Prostate gland (tissue), 2 donors: ENCODE results near the gene SMARCA4. TPM values are rescaled to one million over a fixed set of nuclear protein-coding genes. Genes with fewer than 3 reads are reported as not detected.

Experiments
- DNase-seq: peaks from one replicate; pipeline ENCODE4 v3.0.0-alpha.2; 2019; ENCODE audit warnings: low spot score
- H3K27ac ChIP-seq, 2 donors: fragments of 200-600 bp; sonication (generic); 2 replicates each; pipeline ENCODE4 v1.5.1; 2017 to 2019
- H3K27me3 ChIP-seq: fragments of 200-600 bp; sonication (generic); replicated peaks from 2 replicates; pipeline ENCODE4 v1.5.1; 2019; ENCODE audit not compliant: insufficient read depth
- H3K36me3 ChIP-seq, 2 donors: fragments of 200-600 bp; sonication (generic); 1 replicate in 1 of 2; 2 replicates in 1 of 2; pipeline versions ENCODE4 v1.5.1 to v1.8.1; 2017 to 2019
- H3K4me1 ChIP-seq: fragments of 200-600 bp; sonication (generic); replicated peaks from 2 replicates; pipeline ENCODE4 v1.5.1; 2019
- H3K4me3 ChIP-seq, 2 donors: fragments of 200-600 bp; sonication (generic); 2 replicates each; pipeline ENCODE4 v1.5.1; 2017 to 2019
- H3K9me3 ChIP-seq: fragments of 200-600 bp; sonication (generic); 2 replicates; pipeline ENCODE4 v1.5.1; 2017
- CTCF ChIP-seq, 4 experiments: fragments of 200-600 bp in 2 of 4; fragments of 450-650 bp in 2 of 4; sonication (generic) in 2 of 4; IDR thresholded peaks; 1 replicate in 3 of 4; 2 replicates in 1 of 4; pipeline ENCODE4 v1.5.1; 2016 to 2019; ENCODE audit warnings: antibody characterized with exemption in 4 of 4, mild to moderate bottlenecking in 2 of 4, moderate library complexity in 2 of 4
- POLR2A ChIP-seq: fragments of 450-650 bp; IDR thresholded peaks from one replicate; pipeline ENCODE4 v1.6.1; 2016; ENCODE audit warnings: antibody characterized with exemption, mild to moderate bottlenecking
- POLR2AphosphoS5 ChIP-seq: sonication (generic); formaldehyde crosslinking; IDR thresholded peaks from one replicate; pipeline ENCODE4 v1.6.1; 2017; ENCODE audit warnings: antibody characterized with exemption
- WGBS: methylation state at CpG from one replicate; pipeline ENCODE4 v1.1.5; 2018; 5-methylcytosine and 5-hydroxymethylcytosine counted together
- intact Hi-C: fragments of 100-400 bp; cut with DNase I; formaldehyde crosslinking; loops from one replicate; pipeline ENCODE4 v1.14.2; 2022
- total RNA-seq, 2 donors: library from RNA; depleted of rRNA; stranded (reverse); fragments of >200 nt; gene quantifications; one replicate each; pipeline ENCODE4 v1.1.0, GENCODE V29; 2016

SMARCA4 gene
- total RNA-seq, 2 donors from 2014 or later = 98.5 to 152 TPM

DNA sequence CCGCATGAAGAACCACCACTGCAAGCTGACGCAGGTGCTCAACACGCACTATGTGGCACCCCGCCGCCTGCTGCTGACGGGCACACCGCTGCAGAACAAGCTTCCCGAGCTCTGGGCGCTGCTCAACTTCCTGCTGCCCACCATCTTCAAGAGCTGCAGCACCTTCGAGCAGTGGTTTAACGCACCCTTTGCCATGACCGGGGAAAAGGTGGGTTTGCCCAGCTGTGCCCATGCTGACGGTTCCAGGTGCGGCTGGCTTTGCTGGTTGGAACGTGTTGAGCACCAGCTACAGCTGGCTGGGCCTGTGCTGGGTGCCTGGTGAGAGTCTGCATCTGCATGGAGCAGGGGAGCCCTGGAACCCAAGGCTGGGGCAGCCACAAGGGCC is 60.9 kb downstream of the SMARCA4 start:
- intact Hi-C loops = no loop called here
- peaks cover 3% of the 10 kb centered on the region for H3K4me1 ChIP-seq
- no peak overlapping the region for H3K4me3 ChIP-seq
- peaks cover 16 to 45% of the 10 kb centered on the region in 2 donors for H3K36me3 ChIP-seq
- H3K9me3 ChIP-seq = no peaks in the 10 kb centered on the region
- H3K27ac ChIP-seq = no peak overlapping the region
- H3K27me3 ChIP-seq = no peaks in the 10 kb centered on the region
- DNase-seq = no peak
- 92% methylated on average over 12 of the region's 15 CpGs for WGBS
- TF ChIP-seq POLR2A (no peak), POLR2AphosphoS5 (no peak), CTCF (IDR thresholded peaks at IDR 0.05) (no peak)

GRCh38 chr19:11023016-11023415 is 62.2 kb downstream of the SMARCA4 start:
- intact Hi-C loops = no loop called here
- Histone ChIP-seq H3K9me3 (no peaks in the 10 kb centered on the region), H3K27ac (no peak overlapping the region), H3K36me3 (peaks cover 23 to 49% of the 10 kb centered on the region in 2 donors), H3K4me3 (no peak overlapping the region), H3K4me1 (peaks cover 3% of the 10 kb centered on the region), H3K27me3 (no peaks in the 10 kb centered on the region)
- WGBS = 91% methylated on average over 11 of the region's 11 CpGs
- TF ChIP-seq CTCF (IDR thresholded peaks at IDR 0.05) = no peak
- TF ChIP-seq POLR2A = no peak
- no peak for TF ChIP-seq POLR2AphosphoS5
- DNase-seq = no peak

DNA sequence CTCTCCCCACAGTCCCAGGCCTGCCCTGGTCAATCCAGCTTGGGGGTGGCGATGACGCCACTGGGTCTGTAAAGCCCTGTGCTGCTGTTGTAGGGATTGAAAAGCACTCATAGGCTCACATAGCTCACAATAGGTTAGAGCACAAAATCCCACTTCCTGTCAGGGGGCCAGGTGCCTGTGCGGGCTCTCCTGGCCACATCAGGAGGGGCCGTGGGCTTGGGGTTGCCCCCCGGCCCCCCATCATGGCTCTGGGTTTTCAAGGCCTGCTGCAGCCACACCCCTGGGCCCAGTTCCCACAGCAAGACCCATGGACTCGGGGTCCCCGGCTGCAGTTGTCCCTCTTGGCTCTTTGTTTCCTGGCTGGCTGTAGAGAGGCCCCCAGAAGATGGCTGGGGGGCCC is 62.9 kb downstream of the SMARCA4 start:
- peaks cover 25 to 55% of the 10 kb centered on the region in 2 donors for H3K36me3 ChIP-seq
- 91% methylated on average over 7 of the region's 7 CpGs for WGBS

GRCh38 chr19:11024259-11024658 is 63.4 kb downstream of the SMARCA4 start:
- H3K4me3 ChIP-seq = no peak overlapping the region
- intact Hi-C loops = no loop called here
- no peaks in the 10 kb centered on the region for H3K9me3 ChIP-seq
- 73% methylated on average over 13 of the region's 13 CpGs for WGBS
- no peak overlapping the region for H3K27ac ChIP-seq
- peaks cover 28 to 53% of the 10 kb centered on the region in 2 donors for H3K36me3 ChIP-seq
- H3K27me3 ChIP-seq = no peaks in the 10 kb centered on the region
- TF ChIP-seq CTCF (IDR thresholded peaks at IDR 0.05) = no peak
- TF ChIP-seq POLR2A = no peak
- no peak for TF ChIP-seq POLR2AphosphoS5
- H3K4me1 ChIP-seq = no peaks in the 10 kb centered on the region
- DNase-seq = no peak

More for the DNA sequence above, 62.9 kb downstream of the SMARCA4 start:
- no peak overlapping the region for H3K4me3 ChIP-seq
- no peak overlapping the region for H3K27ac ChIP-seq
- no peaks in the 10 kb centered on the region for H3K9me3 ChIP-seq
- H3K27me3 ChIP-seq = no peaks in the 10 kb centered on the region
- DNase-seq = no peak
- TF ChIP-seq POLR2AphosphoS5 = no peak
- intact Hi-C loops = no loop called here
- H3K4me1 ChIP-seq = no peaks in the 10 kb centered on the region

GRCh38 chr19:11025006-11025405 is 64.2 kb downstream of the SMARCA4 start:
- DNase-seq = no peak
- H3K4me3 ChIP-seq = no peak overlapping the region

More at GRCh38 chr19:11025006-11025405, 64.2 kb downstream of the SMARCA4 start:
- Histone ChIP-seq H3K4me1 (no peaks in the 10 kb centered on the region), H3K36me3 (peaks cover 23 to 46% of the 10 kb centered on the region in 2 donors), H3K27me3 (no peaks in the 10 kb centered on the region), H3K27ac (no peak overlapping the region), H3K9me3 (no peaks in the 10 kb centered on the region)
- intact Hi-C loops = loop anchor here (5.0 kb wide), 1 partner anchor 88 kb away; no protein-coding TSS in a partner anchor
- WGBS = 82% methylated on average over 6 of the region's 6 CpGs
- TF ChIP-seq POLR2AphosphoS5 (no peak), POLR2A (no peak), CTCF (IDR thresholded peaks at IDR 0.05) (no peak)
